Osteocyte (in vitro differentiated cells): ENCODE results near the gene GRM2. TPM values are rescaled to one million over a fixed set of nuclear protein-coding genes. Genes with fewer than 3 reads are reported as not detected.
"Not testable (repeated sequence)": the region's sequence is repeated elsewhere in the genome, so short reads cannot be mapped to it uniquely, and the experiment has no call there.

Experiments used
- DNase-seq: peaks from one replicate; pipeline ENCODE4 v3.0.0; 2021; ENCODE audit warnings: mixed read lengths; ENCODE audit not compliant: unreplicated experiment; ENCODE audit errors: extremely low spot score
- H3K27ac Mint-ChIP-seq: one replicate; pipeline ENCODE4 v1.8.0; 2021; ENCODE audit warnings: mild to moderate bottlenecking, mixed read lengths; ENCODE audit not compliant: unreplicated experiment
- H3K27me3 Mint-ChIP-seq: one replicate; pipeline ENCODE4 v1.8.0; 2021; ENCODE audit warnings: mixed read lengths; ENCODE audit not compliant: unreplicated experiment
- H3K36me3 Mint-ChIP-seq: one replicate; pipeline ENCODE4 v1.8.0; 2021; ENCODE audit warnings: mixed read lengths; ENCODE audit not compliant: unreplicated experiment
- H3K4me1 Mint-ChIP-seq: one replicate; pipeline ENCODE4 v1.8.0; 2021; ENCODE audit warnings: mixed read lengths; ENCODE audit not compliant: unreplicated experiment
- H3K4me3 Mint-ChIP-seq: one replicate; pipeline ENCODE4 v1.8.0; 2021; ENCODE audit warnings: mild to moderate bottlenecking, moderate library complexity, mixed read lengths; ENCODE audit not compliant: unreplicated experiment
- H3K9me3 Mint-ChIP-seq: one replicate; pipeline ENCODE4 v1.8.0; 2021; ENCODE audit warnings: mixed read lengths; ENCODE audit not compliant: unreplicated experiment
- CTCF ChIP-seq: fragments of 200-600 bp; sonication (generic); IDR thresholded peaks from 2 replicates; pipeline ENCODE4 v1.5.0; 2021; ENCODE audit warnings: antibody characterized with exemption, mild to moderate bottlenecking, moderate library complexity
- total RNA-seq: library from RNA; stranded (reverse); gene quantifications from 2 replicates; pipeline ENCODE4 v1.2.1, GENCODE V29; 2021

GRM2 gene
- total RNA-seq, 1 donor from 2014 or later, result 0.32 TPM

- no peak overlapping the region for H3K27ac Mint-ChIP-seq
- no peaks in the 10 kb centered on the region for H3K9me3 Mint-ChIP-seq
- H3K27me3 Mint-ChIP-seq, result peaks cover under 1% of the 10 kb centered on the region
- no peak for TF ChIP-seq CTCF
- H3K4me1 Mint-ChIP-seq, result no peaks in the 10 kb centered on the region
- no peak overlapping the region for H3K4me3 Mint-ChIP-seq
- no peaks in the 10 kb centered on the region for H3K36me3 Mint-ChIP-seq
- no peak for DNase-seq
These were observed 41.0 kb downstream of the GRM2 start for GRCh38 chr3:51747840-51748239.

- H3K36me3 Mint-ChIP-seq, result no peaks in the 10 kb centered on the region
- no peak overlapping the region for H3K27ac Mint-ChIP-seq
- H3K4me1 Mint-ChIP-seq, result no peaks in the 10 kb centered on the region
- H3K27me3 Mint-ChIP-seq, result peaks cover 3% of the 10 kb centered on the region
- TF ChIP-seq CTCF, result no peak
- H3K9me3 Mint-ChIP-seq, result no peaks in the 10 kb centered on the region
- H3K4me3 Mint-ChIP-seq, result no peak overlapping the region
- no peak for DNase-seq
These were observed 41.5 kb downstream of the GRM2 start for GRCh38 chr3:51748327-51748726.

- Mint-ChIP-seq H3K4me1 (no peaks in the 10 kb centered on the region), H3K36me3 (no peaks in the 10 kb centered on the region), H3K27me3 (peaks cover 5% of the 10 kb centered on the region), H3K4me3 (no peak overlapping the region), H3K27ac (no peak overlapping the region), H3K9me3 (peaks cover 5% of the 10 kb centered on the region)
- no peak for TF ChIP-seq CTCF
- DNase-seq, result no peak
These were observed 44.0 kb downstream of the GRM2 start for GRCh38 chr3:51750878-51751277.

- Mint-ChIP-seq H3K27me3 (peaks cover 7% of the 10 kb centered on the region), H3K4me1 (no peaks in the 10 kb centered on the region), H3K4me3 (no peak overlapping the region), H3K9me3 (peaks cover 5% of the 10 kb centered on the region), H3K36me3 (no peaks in the 10 kb centered on the region), H3K27ac (no peak overlapping the region)
- DNase-seq, result no peak
- no peak for TF ChIP-seq CTCF
These were observed 44.4 kb downstream of the GRM2 start for GRCh38 chr3:51751287-51751686.

- H3K4me1 Mint-ChIP-seq, H3K4me3 Mint-ChIP-seq, H3K9me3 Mint-ChIP-seq, H3K27ac Mint-ChIP-seq, H3K36me3 Mint-ChIP-seq, DNase-seq: not testable (repeated sequence)
- peaks cover 18% of the 10 kb centered on the region for H3K27me3 Mint-ChIP-seq
These were observed 47.2 kb downstream of the GRM2 start for GRCh38 chr3:51753763-51754750.
